Thyroid gland (tissue), 4 donors: ENCODE results near the gene KCNK4.

Experiments used
- CTCF ChIP-seq, 6 experiments: fragments of 200-600 bp in 3 of 6; fragments of 450-650 bp in 3 of 6; sonication (generic) in 3 of 6; IDR thresholded peaks; one replicate each; pipeline ENCODE4 v1.5.1; 2016 to 2019; ENCODE audit warnings: antibody characterized with exemption in 6 of 6, mild to moderate bottlenecking in 2 of 6, inconsistent platforms in 1 of 6, moderate library complexity in 1 of 6
- POLR2A ChIP-seq, 2 donors: fragments of 450-650 bp; IDR thresholded peaks; one replicate each; pipeline ENCODE4 v1.6.1; 2017; ENCODE audit warnings: antibody characterized with exemption in 2 of 2, mild to moderate bottlenecking in 2 of 2, moderate library complexity in 1 of 2

GRCh38 chr11:64294774-64295173 is 3.7 kb downstream of the KCNK4 start:
- TF ChIP-seq CTCF (IDR thresholded peaks at IDR 0.05) (no peak), POLR2A (IDR thresholded peaks at IDR 0.05) (no peak)
